ENCODE measurements around the gene BTBD2. TPM values are rescaled to one million over a fixed set of nuclear protein-coding genes. Genes with fewer than 3 reads are reported as not detected.
A peak's percentile ranks its signal among the peaks of the same experiment; 100 is the strongest.

BTBD2 gene
- total RNA-seq, 1 donor from 2014 or later = 102 TPM

DNA sequence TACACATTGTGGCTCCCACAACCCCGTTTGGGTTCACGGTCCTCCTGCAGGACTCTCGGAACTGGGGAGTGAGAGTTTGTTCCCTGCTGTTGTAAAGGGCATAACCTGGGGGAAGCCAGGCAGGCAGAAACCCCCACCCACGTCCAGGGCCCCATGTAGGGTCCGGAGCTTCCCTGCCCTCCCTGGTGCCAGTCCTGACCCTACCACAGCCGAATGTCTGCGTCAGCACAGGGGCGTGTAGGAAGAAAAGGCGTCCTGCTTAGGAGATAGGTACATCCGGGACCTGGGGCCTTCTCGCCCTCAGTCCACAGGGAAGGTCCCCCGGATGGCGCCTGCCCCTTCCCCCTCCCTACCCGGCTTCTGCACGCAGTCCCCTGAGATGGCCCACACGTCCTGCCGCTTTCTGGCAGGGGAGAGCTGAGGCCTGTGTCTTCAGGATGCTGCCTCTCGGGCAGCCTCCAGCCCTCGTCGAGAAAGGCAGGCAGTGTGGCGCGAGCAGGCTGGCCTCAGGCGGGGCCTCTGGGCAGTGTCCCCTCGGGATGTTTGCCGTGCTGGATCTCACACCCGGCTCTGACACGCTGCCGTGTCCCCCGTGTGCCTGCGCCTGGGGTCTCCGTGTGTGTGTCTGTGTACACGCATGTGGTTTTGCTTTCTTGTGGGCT lies 55.5 kb downstream of the BTBD2 start:
- DNase-seq (ENCODE audit: low spot score) = no peak

DNA sequence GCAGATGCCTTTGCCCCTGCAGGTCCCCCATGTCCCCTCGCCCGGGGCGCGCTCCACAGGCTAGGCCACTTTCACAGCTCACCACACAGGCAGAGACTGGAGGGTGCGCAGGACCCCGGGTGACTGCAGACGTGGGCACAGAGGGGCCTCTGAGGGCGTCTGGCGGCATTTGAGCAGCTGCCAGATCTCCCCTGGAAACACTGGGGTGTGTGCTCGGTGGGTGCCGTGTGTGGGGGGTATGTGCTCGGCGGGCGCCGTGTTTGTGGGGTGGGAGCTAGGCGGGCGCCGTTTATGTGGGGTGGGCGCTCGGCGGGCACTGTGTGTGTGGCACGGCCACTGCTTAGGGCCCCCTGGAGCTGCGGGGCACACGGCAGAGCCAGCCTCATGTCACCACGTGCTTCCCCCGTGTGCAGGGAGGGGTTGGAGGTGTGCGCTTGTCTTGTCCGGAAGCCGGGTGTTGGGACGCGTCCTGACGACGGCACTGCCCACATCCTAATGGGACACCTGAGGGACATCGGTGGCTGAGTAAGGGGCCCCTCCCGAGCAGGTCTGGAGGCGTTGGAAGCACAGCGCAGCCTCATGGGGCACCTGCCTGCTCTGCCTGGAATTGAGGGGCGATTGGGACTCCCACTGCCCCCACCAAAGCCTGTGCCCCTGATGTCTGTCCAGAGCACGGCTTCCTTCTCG lies 57.8 kb downstream of the BTBD2 start:
- DNase-seq (ENCODE audit: low spot score) = no peak

DNA sequence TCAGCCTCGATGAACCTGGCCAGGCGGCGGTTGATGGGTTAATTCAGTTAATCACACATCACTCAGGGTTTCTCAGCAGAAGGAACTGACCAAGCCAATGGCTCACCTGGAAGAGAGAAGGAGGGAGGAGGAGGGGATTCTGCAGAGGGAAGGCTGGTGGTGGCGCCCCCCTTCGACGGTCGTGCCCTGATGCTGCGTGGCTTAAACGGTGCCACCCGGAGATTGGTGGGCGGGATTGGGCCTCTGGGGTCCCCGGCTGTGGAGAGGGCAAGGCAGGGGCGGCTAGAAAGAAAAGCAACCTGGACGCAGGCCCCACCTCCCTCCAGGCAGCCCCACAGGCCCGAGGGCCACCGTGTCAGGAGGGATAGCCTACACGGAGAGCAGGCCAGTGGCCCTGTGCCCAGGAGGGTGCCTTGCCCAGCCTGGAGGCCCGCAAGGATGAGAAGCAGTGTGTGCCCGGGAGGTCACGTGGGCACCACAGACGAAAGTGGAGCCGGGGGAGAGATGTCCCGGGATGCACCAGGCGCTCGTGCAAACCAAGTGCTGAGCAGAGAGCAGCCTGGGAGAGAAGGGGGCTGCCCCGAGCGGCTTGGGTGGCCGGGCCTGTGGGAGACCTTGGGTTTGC lies 58.5 kb downstream of the BTBD2 start:
- DNase-seq (ENCODE audit: low spot score) = no peak

DNA sequence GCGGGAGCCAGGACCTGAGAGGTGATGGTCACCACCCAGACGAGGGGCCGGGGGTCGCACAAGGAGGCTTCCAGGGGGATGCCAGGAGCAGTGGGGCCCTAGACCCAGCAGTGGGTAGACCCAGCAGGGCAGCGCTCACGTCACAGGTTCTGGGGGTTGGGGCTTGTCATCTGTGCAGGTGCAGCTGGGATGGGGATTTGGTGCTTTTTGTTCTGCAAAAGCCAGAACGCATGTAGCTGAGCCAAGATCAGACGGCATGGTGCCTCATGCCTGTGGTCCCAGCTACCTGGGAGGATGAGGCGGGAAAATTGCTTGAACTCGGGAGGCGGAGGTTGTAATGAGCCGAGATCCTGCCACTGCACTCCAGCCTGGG lies 59.4 kb downstream of the BTBD2 start:
- no peak for DNase-seq (ENCODE audit: low spot score)

DNA sequence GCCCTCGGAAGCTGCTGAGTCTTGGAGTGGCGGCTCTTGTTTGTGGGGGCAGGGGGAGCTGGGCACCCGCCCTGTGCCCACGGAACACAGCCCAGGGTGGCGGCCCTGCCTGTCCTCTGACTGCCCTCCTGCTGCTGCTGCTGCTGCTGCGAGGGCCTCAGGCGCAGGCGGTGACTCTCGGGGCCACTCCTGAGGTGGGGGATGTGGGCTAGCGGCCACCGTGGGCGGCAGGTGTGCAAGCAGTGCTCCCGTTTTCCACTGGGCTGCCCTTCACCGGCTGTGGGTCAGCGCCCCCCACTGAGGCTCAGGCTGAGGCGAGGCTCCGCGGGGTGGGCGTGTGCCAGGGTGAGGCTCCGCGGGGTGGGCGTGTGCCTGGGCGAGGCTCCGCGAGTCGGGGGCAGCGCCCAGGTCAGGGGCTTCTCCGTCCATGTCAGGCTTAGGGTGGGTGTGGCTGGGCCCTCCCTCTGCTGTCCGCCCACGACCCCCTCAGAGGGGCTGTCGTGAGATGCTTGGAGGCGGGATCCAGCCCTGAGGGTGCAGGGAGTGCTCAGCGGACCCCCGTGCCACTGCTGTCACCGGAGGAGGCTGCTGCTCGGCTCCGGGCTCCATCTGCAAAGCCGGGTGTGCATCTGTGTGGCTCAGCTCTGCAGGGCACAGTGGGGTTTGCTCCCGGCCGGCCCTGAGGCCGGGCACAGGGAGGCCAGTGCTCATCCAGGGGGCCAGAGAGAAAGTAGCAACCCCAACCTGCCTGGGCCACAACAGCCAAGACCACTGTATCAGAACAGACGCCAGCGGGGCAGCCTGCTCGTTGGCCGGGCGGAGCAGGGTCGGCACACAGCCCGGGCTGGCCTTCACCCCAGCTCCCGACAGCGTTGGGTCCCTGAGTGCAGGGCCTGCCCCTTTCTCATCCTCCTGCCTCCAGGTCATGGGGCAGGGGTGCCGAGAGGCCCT lies 60.1 kb downstream of the BTBD2 start:
- DNase-seq (ENCODE audit: low spot score) = no peak

DNA sequence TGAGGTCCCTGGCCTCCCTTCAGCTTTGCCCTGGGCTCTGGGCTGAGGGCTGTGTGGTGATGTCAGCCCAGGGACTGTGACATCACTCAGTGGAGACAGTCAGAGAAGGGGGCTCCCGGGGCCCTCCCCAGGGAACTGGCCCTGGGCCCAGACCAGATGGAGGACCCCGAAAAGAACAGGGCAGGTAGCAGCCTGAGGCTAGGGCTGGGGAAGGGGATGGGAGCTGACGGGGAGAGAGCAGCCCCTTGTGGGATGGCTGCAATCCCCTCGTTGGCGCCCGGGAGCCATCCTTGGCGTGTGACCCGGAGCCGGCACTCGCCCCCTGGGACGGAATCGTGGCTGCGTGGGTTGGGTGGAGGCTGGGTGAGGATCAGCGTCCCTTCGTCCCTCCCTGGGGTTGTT lies 61.0 kb downstream of the BTBD2 start:
- no peak for DNase-seq (ENCODE audit: low spot score)

DNA sequence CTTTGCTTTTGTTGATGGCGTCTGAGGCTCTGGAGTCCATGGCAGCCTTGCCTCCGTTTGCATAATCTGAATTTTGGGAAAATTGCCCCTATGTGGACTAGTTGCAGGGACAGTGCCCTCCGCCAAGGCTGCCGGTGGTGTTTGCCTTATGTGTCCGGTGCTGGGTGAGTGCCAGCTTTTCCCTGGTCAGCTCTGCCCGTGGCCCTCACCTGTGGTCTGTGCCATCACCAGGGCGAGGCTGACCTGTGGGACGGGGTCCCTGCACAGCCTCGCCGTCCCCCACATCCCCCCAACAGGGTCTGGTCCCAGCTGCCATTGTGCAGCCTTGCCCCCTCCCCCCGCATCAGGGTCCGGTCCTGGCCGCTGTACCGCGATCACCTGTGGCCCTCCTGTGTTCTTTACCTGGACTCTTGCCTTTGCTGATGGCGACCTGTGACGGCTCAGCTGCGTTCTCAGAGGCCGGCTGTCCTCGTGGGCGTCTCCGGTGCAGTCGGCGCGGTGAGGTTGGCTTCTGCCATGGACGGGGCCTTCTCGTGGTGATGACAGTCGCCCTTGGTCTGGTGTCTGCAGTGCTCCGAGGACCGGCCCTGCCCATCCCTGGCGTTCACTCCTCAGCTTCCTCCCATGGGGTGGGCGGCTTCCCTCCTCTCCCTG lies 61.9 kb downstream of the BTBD2 start:
- DNase-seq (ENCODE audit: low spot score) = no peak

DNA sequence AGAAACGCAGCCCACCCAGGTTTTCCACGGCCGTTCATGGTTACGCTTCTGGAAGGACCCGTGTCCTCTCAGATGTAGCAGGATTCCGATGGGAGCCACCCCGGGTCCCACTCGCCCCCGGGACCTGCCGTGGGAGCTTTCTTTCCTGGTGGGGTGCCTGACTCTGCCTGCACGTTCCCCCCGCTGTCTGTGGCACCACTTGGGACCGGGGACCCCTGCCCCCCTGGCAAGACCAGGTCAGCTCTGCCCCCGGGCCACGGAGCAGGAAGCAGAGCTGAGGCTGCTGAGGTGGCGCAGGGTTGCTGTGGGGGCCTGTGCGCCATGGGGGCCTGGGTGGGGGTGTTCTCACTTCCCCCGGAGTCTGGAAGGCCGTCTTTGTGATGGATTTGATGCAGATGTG lies 62.5 kb downstream of the BTBD2 start:
- no peak for DNase-seq (ENCODE audit: low spot score)

DNA sequence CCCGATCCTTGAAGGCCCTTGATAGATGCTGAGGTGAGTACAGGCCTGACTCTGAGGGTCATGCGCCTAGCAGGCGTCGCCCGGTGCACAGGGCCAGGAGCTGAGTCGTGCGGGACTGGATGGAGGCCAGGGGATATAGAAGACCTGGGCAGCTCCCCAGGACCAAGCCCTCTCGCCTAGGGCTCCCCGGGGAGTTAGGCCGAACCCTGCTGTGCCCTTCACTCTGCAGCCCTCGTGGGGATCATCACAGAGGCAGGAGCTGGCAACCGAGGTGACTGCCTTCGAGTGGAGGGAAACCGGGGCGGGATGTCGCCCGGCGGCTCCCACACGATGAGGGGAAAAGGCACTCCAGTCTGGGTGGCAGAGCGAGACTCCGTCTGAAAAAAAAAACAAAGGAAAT lies 62.9 kb downstream of the BTBD2 start:
- DNase-seq (ENCODE audit: low spot score) = no peak

DNA sequence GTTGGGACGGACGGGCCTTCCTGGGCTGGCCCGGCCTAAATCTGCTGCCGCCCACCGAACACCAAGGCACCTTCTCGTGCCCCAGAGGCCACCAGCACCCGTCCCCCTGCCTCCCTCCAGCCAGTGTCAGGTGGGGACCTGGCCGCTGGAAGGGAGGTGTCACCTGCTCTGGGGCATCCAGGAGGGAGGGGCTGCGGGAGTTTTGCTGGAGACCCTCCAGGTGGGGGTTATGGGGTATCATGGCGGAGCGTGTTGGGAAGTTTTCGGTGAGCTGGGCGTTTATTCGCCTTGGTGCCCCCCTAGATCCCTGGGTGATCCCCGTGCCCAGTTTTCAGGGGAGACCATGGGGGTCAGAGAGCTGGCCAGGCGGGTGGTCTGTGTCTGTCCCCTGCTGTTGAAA lies 64.9 kb downstream of the BTBD2 start:
- no peak for DNase-seq (ENCODE audit: low spot score)

DNA sequence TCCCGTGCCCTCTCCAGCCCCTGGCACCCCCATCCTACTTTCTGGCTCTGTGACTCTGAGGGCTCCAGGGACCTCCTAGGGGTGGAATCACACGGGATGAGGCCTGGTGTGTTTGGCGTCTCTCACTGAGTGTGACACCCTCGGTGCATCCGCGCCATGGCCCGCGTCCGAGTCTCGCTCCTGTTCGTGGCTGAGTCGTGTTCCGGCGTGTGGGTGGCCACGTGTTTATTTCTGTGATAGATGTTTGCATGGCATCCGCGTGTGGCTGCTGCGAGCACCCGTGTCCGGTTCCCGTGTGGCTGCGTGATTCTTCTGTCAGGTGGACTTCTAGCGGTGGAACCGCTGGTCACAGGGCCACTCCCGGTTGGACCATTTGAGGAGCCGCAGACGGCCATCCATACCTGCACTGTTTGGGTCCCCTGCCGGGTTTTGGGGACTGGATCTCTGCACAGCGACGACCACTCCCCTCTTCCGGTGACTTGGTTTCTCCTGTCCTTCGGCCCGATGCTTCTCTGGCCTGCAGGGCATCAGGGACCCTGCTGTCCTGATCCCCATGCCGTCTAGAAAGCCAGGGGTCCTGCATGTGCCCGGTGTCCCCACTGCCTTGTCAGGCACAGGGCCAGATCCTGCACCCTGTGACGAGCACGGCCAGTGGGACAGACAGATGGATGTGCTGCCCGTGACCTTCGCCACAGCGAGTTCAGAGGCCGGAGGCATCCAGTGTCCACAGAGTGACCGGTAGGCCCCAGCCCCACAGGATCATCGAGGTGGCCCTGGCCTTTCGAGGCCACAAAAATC lies 66.0 kb downstream of the BTBD2 start:
- no peak for DNase-seq (ENCODE audit: low spot score)

DNA sequence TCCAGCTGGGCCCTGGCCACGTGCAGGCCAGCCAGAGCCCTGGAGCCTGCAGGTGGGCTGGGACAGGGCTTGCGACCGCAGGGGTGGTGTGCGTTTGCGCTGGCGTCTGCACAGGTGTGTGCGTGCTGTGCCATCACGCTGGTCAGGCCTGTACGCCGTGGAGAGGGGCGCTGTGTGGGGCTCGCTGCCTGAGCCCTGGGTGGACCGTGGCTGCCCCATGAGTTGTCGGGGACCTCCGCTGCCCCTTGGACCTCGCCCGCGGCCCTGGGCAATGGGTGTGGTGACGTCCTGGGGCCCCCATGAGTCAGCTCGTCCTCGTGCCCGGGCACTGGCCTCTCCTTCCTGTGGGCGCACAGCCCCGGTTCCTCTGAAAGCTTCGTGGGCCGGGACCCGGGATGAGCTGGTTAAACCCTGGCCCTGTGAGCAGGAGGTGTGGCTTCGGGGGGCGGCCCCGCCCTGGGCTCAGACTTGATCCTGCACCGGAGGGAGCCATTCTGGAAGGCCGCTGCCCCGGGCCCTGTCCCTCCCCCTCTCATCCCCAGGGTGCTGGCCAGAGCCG lies 67.8 kb downstream of the BTBD2 start:
- DNase-seq (ENCODE audit: low spot score) = no peak

DNA sequence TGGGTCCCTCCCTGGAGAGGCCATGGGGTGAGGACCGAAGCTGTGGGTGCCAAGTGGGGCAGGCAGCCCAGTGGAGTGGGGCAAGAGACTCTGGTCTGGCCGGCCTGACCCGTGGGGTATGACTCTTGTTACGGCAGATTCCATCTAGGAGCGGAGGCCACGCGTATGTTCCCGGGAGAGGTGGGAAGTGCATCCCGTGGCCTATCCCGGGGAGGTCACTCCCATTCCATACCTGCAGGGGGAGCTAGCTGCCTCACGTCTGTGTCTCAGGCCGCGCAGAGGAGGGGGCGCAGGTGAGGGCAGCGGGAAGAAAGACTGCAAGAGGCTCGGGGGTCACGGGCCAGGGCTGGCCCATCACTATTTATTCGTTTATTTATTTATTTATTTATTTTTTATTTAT lies 69.6 kb downstream of the BTBD2 start:
- DNase-seq (ENCODE audit: low spot score) = no peak

DNA sequence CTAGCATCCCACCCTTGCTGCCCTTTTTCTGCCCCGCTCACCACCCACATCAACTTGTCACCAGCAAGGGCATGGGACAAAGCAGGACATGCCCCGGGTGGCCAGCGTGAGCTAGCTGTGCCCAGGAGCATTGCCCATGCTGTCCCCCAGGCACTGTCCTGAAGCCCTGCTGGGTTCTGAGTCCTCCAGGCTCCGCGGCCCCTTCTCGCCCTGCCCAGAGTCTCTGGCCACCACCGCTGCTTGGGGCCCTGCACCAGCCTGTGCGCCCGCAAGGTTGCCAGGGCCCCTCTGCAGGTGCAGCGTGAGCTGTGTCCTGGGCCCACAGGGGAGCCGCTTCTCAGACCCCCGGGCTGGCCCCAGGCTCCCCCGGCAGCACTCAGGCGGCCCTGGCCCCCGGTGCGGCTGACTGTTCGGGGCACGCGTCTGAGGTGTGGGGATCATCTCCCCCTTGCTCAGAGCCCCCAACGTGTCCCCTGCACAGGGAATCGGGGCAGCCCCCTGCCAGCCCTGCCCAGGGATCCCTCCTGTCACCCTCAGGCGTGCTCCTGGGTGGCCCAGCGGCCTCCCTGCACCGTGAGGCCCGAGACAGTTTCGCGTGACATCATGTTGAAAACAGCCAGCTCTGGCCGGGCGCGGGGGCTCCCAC lies 70.5 kb downstream of the BTBD2 start:
- DNase-seq (ENCODE audit: low spot score) = no peak

DNA sequence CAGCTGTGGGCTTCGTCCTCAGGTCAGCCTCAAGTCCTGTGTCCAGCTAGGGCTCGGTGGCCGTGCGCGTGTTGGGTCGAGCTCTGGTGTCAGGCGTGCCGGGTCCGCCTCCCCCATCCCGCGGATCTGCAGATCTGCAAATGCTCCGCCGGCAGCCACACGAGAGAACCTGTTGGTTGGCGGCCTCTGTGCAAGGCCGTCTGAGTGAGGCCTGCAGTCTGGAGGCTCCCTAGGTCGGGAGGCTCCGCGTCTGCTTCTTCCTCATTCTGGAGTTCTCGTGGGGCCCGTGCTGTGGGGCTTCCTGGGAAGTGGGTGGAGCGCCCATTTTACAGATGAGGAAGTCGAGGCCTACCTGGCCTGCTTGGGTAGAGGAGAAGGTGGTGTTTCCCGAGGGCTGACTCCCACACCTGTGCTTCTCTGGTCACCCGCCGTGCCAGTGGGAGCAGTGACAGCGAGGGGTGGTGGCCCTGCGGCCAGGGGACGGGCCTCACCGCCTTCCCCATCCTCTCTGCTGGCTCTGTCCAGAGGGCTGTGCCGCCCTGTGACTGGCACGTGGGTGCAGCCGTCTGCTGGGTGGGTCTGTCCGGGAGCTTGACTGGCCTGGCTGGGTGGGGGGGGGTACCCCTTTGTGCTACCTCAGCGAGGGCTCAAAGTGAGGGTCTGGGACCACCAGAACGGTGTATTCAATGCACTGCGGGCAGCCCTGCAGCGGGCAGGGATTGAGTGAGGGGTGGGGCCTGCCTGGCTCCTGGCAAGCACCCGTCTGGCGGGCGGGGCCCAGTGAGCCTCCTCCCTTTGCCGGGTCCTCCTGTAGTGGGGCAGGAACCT lies 71.2 kb downstream of the BTBD2 start:
- DNase-seq (ENCODE audit: low spot score) = no peak

DNA sequence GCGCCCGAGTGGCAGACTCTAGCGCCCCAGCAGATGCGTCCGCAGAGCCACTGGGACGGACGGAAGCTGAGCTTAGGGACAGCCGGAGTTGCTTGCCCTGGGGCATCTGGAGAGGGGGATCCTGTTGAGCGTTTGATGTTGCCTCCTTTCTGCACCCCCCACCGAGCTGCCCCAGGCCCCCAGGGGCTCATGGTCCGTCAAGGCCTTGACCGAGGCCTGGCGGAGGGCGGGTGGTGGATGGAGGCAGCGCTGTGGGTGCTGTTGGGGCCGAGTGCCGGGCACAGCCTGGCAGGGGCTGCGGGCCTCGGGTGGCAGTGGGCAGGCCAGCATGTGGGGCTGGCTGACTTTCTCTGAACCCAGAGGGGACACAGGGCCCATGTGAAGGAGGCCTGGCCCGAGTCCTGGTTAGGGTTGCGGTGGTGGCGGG lies 71.8 kb downstream of the BTBD2 start:
- no peak for DNase-seq (ENCODE audit: low spot score)

DNA sequence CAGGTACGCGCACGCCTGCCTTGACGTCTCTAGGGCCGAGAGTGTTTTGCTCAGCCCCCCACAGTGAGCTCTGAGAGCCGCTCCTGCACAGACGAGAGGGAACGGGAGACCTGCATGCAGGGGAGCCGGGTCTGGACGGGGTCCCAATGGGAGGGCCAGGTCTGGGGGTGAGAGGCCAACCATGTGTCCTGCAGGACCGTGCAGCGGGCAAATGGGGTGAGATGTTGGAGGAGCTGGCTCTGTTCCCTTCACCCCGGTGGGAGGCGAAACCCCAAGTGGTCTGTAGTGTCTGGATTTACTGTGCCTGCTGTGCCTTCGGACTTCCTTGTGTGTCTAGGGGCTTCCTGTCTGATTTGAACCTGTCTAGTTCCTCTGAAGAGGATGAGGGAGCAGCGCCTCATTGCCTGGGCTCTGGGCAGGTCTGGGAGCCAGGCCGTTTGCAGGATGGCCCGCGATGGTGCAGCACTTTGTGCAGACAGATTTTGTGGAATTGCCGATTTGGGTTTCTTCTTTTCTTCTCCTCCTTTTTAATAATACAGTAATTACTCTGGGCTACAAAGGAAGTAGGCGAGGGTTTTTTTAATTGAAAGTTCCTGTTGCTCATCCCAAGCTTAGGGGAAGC lies 72.5 kb downstream of the BTBD2 start:
- DNase-seq (ENCODE audit: low spot score) = no peak

DNA sequence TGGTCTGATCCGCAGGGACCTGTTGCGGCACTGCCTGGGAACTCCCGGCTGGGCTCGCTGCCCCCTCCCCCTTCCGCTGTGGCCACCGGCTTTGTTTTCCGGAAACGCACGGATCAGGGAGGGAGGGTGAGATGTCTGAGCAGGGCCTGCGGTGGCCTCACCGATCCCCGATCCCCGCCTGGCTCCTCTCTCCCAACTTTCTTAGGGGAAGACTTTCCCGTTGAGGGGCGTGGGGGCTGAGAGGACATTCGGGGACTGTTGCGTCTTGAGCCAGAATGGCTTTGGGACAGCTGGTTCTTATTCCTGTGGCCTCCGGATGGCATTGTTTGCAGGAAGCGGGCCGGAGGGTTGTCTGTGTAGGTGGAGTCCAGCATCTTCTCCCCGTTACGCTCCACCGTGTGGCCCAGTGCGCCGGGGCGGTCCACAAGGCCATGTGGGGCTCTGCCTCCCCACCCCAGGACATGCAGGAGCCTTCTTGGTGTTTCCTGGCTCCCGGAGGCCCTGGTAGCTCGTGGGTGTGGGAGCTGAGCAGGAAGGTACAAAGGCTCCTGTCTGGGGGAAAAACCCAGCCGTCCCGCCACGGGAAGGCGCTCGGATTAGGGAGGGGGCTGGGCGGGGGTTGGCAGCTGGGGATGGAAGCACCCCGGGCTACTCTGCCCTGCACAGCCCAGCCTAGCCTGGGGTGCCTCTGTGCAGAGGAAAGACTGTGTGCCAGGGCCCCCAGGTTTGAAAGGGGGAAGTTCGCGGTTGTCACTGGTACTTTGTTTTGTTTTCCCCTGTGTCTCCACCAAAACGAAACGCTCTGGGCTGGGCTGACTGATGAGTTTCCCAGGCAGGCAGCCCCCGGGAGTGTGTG lies 73.2 kb downstream of the BTBD2 start:
- peak; percentile 84 for DNase-seq (ENCODE audit: low spot score)
